LNCaP clone FGC (cell line): ENCODE data around the gene MMADHC.

ENCODE experiments used
- DNase-seq: peaks from one replicate; pipeline ENCODE4 v3.0.0-alpha.2; 2011; ENCODE audit warnings: low read depth
- H3K4me3 ChIP-seq: 2 replicates; pipeline ENCODE4 v1.5.1; 2011; ENCODE audit warnings: mild to moderate bottlenecking, low read depth, low read length, control low read depth
- CTCF ChIP-seq: IDR thresholded peaks from 2 replicates; pipeline ENCODE4 v1.5.1; 2012; ENCODE audit warnings: mild to moderate bottlenecking; ENCODE audit not compliant: control insufficient read depth, insufficient read depth; ENCODE audit errors: extremely low read depth

MMADHC gene

GRCh38 chr2:149543845-149544244 is 43.7 kb downstream of the MMADHC start:
- no peak for TF ChIP-seq CTCF
- DNase-seq = no peak
- H3K4me3 ChIP-seq = no peak overlapping the region

GRCh38 chr2:149540138-149540537 is 47.4 kb downstream of the MMADHC start:
- no peak overlapping the region for H3K4me3 ChIP-seq
- no peak for TF ChIP-seq CTCF
- DNase-seq = no peak

- DNase-seq = no peak
- no peak for TF ChIP-seq CTCF
- H3K4me3 ChIP-seq = no peak overlapping the region
Observed at GRCh38 chr2:149538138-149538833, 49.3 kb downstream of the MMADHC start.

GRCh38 chr2:149537092-149537726 is 50.4 kb downstream of the MMADHC start:
- TF ChIP-seq CTCF = no peak
- no peak for DNase-seq
- H3K4me3 ChIP-seq = no peak overlapping the region

GRCh38 chr2:149536649-149537048 is 50.9 kb downstream of the MMADHC start:
- DNase-seq = no peak
- H3K4me3 ChIP-seq = no peak overlapping the region
- no peak for TF ChIP-seq CTCF

- DNase-seq = no peak
Observed at GRCh38 chr2:149534674-149535073, 52.9 kb downstream of the MMADHC start.

More at GRCh38 chr2:149534674-149535073, 52.9 kb downstream of the MMADHC start:
- no peak overlapping the region for H3K4me3 ChIP-seq
- TF ChIP-seq CTCF = no peak
